Ishikawa (cell line): ENCODE results near the gene ANKRD44.

Experiments used
- CEBPB ChIP-seq: IDR thresholded peaks from 2 replicates; pipeline ENCODE4 v1.6.1; 2012
- CREB1 ChIP-seq: IDR thresholded peaks from 2 replicates; pipeline ENCODE4 v1.6.1; 2012; ENCODE audit warnings: low read depth
- EGR1 ChIP-seq: IDR thresholded peaks from 2 replicates; pipeline ENCODE4 v1.6.1; 2012
- EP300 ChIP-seq: IDR thresholded peaks from 2 replicates; pipeline ENCODE4 v1.6.1; 2012; ENCODE audit warnings: borderline replicate concordance
- FOXM1 ChIP-seq: IDR thresholded peaks from 2 replicates; pipeline ENCODE4 v1.6.1; 2012; ENCODE audit warnings: low read depth, borderline replicate concordance
- MAX ChIP-seq: IDR thresholded peaks from 2 replicates; pipeline ENCODE4 v1.6.1; 2012
- NFIC ChIP-seq: IDR thresholded peaks from 2 replicates; pipeline ENCODE4 v1.6.1; 2012
- RAD21 ChIP-seq: IDR thresholded peaks from 2 replicates; pipeline ENCODE4 v1.6.1; 2012; ENCODE audit warnings: low read depth
- REST ChIP-seq: IDR thresholded peaks from 2 replicates; pipeline ENCODE4 v1.6.1; 2012; ENCODE audit warnings: low read depth, mild to moderate bottlenecking
- TAF1 ChIP-seq: IDR thresholded peaks from 2 replicates; pipeline ENCODE4 v1.6.1; 2012; ENCODE audit warnings: low read depth, mild to moderate bottlenecking
- TCF12 ChIP-seq: IDR thresholded peaks from 2 replicates; pipeline ENCODE4 v1.6.1; 2012; ENCODE audit warnings: low read depth
- TEAD4 ChIP-seq: IDR thresholded peaks from 2 replicates; pipeline ENCODE4 v1.6.1; 2012
- USF1 ChIP-seq: IDR thresholded peaks from 2 replicates; pipeline ENCODE4 v1.6.1; 2012
- YY1 ChIP-seq: IDR thresholded peaks from 2 replicates; pipeline ENCODE4 v1.6.1; 2012; ENCODE audit warnings: low read depth
- ZBTB7A ChIP-seq: IDR thresholded peaks from 2 replicates; pipeline ENCODE4 v1.6.1; 2012; ENCODE audit warnings: low read depth

The ANKRD44 gene

GRCh38 chr2:196980473-196980872, 330.1 kb downstream of the ANKRD44 start:
- TF ChIP-seq TAF1 (no peak), FOXM1 (no peak)

- no peak for TF ChIP-seq CREB1
- no peak for TF ChIP-seq CEBPB
- no peak for TF ChIP-seq RAD21
- TF ChIP-seq EGR1, result no peak
- TF ChIP-seq EP300, result no peak
- no peak for TF ChIP-seq TAF1
- TF ChIP-seq YY1, result no peak
- no peak for TF ChIP-seq ZBTB7A
- TF ChIP-seq NFIC, result no peak
- no peak for TF ChIP-seq FOXM1
- no peak for TF ChIP-seq REST
- TF ChIP-seq TEAD4, result no peak
- no peak for TF ChIP-seq TCF12
- TF ChIP-seq MAX, result no peak
- no peak for TF ChIP-seq USF1
Measured at GRCh38 chr2:196980001-196980400, 330.6 kb downstream of the ANKRD44 start.

GRCh38 chr2:196977507-196977906, 333.1 kb downstream of the ANKRD44 start:
- no peak for TF ChIP-seq CREB1
- TF ChIP-seq TCF12, result no peak
- no peak for TF ChIP-seq ZBTB7A
- no peak for TF ChIP-seq EGR1
- no peak for TF ChIP-seq REST
- no peak for TF ChIP-seq USF1
- no peak for TF ChIP-seq YY1

GRCh38 chr2:196974970-196975369, 335.6 kb downstream of the ANKRD44 start:
- TF ChIP-seq REST, result no peak
- no peak for TF ChIP-seq NFIC
- TF ChIP-seq EP300, result no peak
- TF ChIP-seq FOXM1, result no peak
- no peak for TF ChIP-seq CREB1
- no peak for TF ChIP-seq YY1
- TF ChIP-seq MAX, result no peak
- no peak for TF ChIP-seq ZBTB7A
- TF ChIP-seq USF1, result no peak
- TF ChIP-seq TCF12, result no peak
- TF ChIP-seq CEBPB, result no peak
- no peak for TF ChIP-seq TAF1
- TF ChIP-seq RAD21, result no peak
